Left cardiac atrium (tissue), 4 donors: ENCODE measurements around the gene ANGPTL4. TPM values are rescaled to one million over a fixed set of nuclear protein-coding genes. Genes with fewer than 3 reads are reported as not detected.
"Not testable (repeated sequence)": the region's sequence is repeated elsewhere in the genome, so short reads cannot be mapped to it uniquely, and the experiment has no call there.

Experiments
- ATAC-seq, 2 donors: fragments of 200-7000 bp; cut with Tn5 transposase; one replicate each; pipeline ENCODE4 v1.9.1; 2020; ENCODE audit warnings: mild to moderate bottlenecking in 2 of 2, moderate library complexity in 2 of 2
- DNase-seq: peaks from one replicate; pipeline ENCODE4 v3.0.0-alpha.2; 2020
- intact Hi-C, 2 donors: fragments of 100-400 bp; cut with DNase I; formaldehyde crosslinking; loops; one replicate each; pipeline versions ENCODE4 v1.14.1 to v1.15.1; 2022 to 2023
- total RNA-seq, 2 donors: library from RNA; stranded (reverse); fragmentation: NEBNext Ultra II Directional; extraction: Animal tissue kit (Norgen Biotek cat#: 25700); gene quantifications; one replicate each; pipeline ENCODE4 v1.2.1, GENCODE V29; 2021
- donor health status: DM: no; HTN: yes; CAD: no.
- donor health status: DM: no; HTN: yes; CAD: no; lungs with severe emphysema.
- donor health status: DM: yes; HTN: yes; CAD: no.
- donor health status: Dilated cardiomyopathy.

The ANGPTL4 gene
- total RNA-seq, 2 donors from 2014 or later: 16.3 to 81.6 TPM

- intact Hi-C loops: loop anchor here (2.0 to 10.0 kb wide), 4 partner anchors 41 to 153 kb away; partner anchors contain the start of gene PRAM1 (in 1 of the 2)
- DNase-seq (no peak), ATAC-seq (peak; percentile 53 to 83)
Observed at GRCh38 chr19:8355631-8356402, 8.1 kb upstream of the ANGPTL4 start.

GRCh38 chr19:8357007-8357521, 6.9 kb upstream of the ANGPTL4 start:
- intact Hi-C loops: loop anchor here (10.0 kb wide), 2 partner anchors 98 to 148 kb away; partner anchors contain the start of gene PRAM1 (in 1 of the 2)

DNA sequence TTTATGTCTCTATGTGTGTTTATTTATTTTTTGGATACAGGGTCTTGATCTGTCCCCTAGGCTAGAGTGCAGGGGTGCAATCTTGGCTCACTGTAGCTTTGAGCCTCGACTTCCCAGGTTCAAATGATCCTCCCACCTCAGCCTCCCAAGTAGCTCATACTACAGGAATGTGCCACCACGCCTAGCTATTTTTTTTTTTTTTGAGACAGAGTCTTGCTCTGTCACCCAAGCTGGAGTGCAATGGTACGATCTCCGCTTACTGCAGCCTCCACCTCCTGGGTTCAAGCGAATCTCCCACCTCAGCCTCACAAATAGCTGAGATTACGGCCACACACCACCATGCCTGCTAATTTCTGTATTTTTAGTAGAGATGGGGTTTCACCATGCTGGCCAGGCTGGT, 5.0 kb upstream of the ANGPTL4 start:
- intact Hi-C loops: loop anchor here (10.0 kb wide), 2 partner anchors 96 to 146 kb away; partner anchors contain the start of gene PRAM1 (in 1 of the 2)
- ATAC-seq (no peak), DNase-seq (no peak)

More at GRCh38 chr19:8357007-8357521, 6.9 kb upstream of the ANGPTL4 start:
- ATAC-seq: no peak
- DNase-seq: no peak

- intact Hi-C loops: no loop called here
- ATAC-seq: no peak
- no peak for DNase-seq
Observed at GRCh38 chr19:8360196-8360595, 3.8 kb upstream of the ANGPTL4 start.

GRCh38 chr19:8361921-8362793, 1.8 kb upstream of the ANGPTL4 start:
- intact Hi-C loops: no loop called here
- peak; percentile 79 to 88 for ATAC-seq
- DNase-seq: peak; percentile 97

DNA sequence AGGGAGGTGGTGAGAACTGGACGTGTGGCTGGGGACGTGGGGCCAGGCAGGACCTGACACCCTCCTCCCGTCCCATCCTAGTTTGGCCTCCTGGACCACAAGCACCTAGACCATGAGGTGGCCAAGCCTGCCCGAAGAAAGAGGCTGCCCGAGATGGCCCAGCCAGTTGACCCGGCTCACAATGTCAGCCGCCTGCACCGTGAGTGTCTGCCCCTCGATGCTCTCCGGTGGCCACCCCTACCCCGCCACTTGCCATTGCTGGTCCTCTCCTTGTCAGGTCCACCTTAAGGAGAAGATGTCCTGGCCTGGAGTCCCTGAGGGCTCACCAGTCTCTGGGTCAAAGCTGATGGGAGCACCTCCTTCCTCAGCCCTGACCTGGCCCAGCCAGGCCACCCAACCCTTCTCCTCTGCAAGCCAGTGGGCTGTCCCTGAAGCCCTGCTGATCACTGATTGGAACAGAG, 2.2 kb downstream of the ANGPTL4 start:
- DNase-seq: no peak
- intact Hi-C loops: no loop called here
- ATAC-seq: no peak

DNA sequence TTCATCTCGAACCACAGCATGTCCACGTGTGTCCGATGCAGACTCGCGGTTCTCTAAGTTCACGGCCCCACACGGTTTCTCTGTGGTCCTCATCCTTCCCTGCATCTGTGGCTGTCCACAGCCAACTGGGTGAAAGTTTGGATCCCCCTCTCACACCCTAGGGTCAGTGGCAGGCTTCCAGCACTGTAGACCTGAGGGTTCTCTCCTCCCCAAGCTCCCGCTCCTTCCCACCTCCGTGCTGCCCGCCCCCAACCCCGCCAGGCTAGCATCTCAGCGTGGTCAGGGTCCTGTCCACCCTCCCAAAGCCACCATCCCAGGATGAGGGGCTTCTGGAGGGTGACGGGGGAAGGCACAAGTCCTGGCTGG, 3.0 kb downstream of the ANGPTL4 start:
- peak; percentile 0 for ATAC-seq
- DNase-seq: no peak
- intact Hi-C loops: no loop called here

DNA sequence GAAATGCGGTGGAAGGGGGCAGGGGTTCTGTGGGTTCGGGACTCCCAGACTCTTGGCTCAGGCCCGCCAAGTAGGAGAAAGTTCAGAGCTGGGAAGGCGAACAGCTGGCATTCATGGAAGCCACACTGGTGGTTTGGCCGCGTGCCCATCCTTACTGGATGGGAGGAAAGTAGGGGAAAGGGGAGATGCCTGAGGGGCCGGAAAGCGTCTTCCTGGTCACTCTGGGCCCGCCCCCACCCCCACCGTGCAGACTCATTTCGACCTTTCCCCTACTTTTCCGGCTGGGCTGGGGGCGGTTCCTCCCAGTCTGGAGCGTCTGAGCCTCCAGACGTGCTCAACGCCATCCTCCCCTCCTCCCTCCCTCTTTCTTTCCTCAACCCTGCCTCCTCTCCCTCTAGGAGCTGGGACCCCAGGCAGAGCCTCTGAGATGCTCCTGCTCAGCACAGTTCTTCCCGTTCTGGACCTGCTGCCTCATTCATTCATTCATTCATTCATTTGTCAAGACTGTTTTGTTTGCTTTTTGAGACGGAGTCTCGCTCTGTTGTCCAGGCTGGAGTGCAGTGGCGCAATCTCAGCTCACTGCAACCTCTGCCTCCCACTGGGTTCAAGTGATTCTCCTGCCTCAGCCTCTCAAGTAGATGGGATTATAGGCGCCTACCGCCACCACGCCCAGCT, 3.5 kb downstream of the ANGPTL4 start:
- peak; percentile 77 for ATAC-seq
- intact Hi-C loops: no loop called here

GRCh38 chr19:8370176-8371010, 6.4 kb downstream of the ANGPTL4 start:
- intact Hi-C loops: no loop called here
- ATAC-seq: peak; percentile 8 to 23
- DNase-seq: peak; percentile 69

More for the DNA sequence above, 3.5 kb downstream of the ANGPTL4 start:
- DNase-seq: peak; percentile 94

- intact Hi-C loops: no loop called here
- no peak for DNase-seq
- ATAC-seq: no peak
Observed at GRCh38 chr19:8371011-8371804, 7.3 kb downstream of the ANGPTL4 start.

GRCh38 chr19:8373867-8374813, 10.2 kb downstream of the ANGPTL4 start:
- intact Hi-C loops: no loop called here
- ATAC-seq (peak; percentile 39 to 52), DNase-seq (peak; percentile 72)

GRCh38 chr19:8375766-8376165, 11.8 kb downstream of the ANGPTL4 start:
- ATAC-seq, DNase-seq, intact Hi-C loops: not testable (repeated sequence)

GRCh38 chr19:8376373-8376974, 12.5 kb downstream of the ANGPTL4 start:
- DNase-seq, ATAC-seq, intact Hi-C loops: not testable (repeated sequence)

DNA sequence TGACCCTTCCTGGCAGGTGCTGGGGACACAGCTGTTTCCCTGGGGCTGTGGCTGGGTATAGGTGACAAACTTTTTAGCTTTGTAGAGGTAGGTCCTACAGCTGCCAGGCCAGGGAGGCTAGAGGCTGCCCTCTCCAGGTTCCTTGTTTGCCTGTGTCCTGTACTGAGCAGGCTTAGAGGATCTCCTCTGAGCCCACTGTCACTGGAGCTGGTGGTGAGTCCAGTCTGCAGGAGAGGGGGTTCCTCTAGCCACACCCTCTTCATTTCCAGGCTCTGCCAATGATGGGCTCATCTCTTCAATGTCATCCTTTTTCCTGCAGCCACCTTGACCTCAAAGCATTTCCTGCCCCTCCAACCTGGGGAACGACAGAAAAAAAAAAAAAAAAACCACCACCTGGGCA, 13.6 kb downstream of the ANGPTL4 start:
- intact Hi-C loops: no loop called here
- DNase-seq (no peak), ATAC-seq (no peak)

- not testable (repeated sequence) for DNase-seq, ATAC-seq
Observed at GRCh38 chr19:8379156-8379891, 15.4 kb downstream of the ANGPTL4 start.

More at GRCh38 chr19:8379156-8379891, 15.4 kb downstream of the ANGPTL4 start:
- intact Hi-C loops: not testable (repeated sequence)
